ENCODE data around the gene ZBTB1. TPM values are rescaled to one million over a fixed set of nuclear protein-coding genes. Genes with fewer than 3 reads are reported as not detected.

Gene ZBTB1
- total RNA-seq, 2 donors from 2014 or later = 109 to 137 TPM

DNA sequence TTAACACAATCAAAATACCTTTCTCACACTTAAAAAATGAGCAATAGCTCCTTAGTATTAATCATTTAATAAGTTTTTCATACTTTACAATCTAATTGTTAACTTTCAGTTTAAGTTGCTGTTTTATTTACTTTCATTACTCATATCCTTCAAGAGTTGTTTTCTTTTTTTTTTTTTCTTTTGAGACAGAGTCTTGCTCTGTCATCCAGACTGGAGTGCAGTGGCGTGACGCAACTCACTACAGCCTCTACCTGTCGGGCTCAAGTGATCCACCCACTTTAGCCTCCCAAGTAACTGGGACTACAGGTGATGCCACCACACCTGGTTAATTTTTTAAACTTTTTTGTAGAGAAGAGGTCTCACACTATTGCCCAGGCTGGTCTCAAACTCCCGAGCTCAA, 16.1 kb downstream of the ZBTB1 start:
- Mint-ChIP-seq H3K4me1 (peaks cover 17% of the 10 kb centered on the region), H3K36me3 (ENCODE audit: low read depth) (no peaks in the 10 kb centered on the region), H3K27me3 (no peaks in the 10 kb centered on the region), H3K27ac (peak overlapping the region; percentile 72), H3K4me3 (no peak overlapping the region)
- H3K9me3 ChIP-seq (ENCODE audit: control insufficient read depth, low read length, poor library complexity, severe bottlenecking) = no peaks in the 10 kb centered on the region
- no peak for DNase-seq
- ATAC-seq = no peak

DNA sequence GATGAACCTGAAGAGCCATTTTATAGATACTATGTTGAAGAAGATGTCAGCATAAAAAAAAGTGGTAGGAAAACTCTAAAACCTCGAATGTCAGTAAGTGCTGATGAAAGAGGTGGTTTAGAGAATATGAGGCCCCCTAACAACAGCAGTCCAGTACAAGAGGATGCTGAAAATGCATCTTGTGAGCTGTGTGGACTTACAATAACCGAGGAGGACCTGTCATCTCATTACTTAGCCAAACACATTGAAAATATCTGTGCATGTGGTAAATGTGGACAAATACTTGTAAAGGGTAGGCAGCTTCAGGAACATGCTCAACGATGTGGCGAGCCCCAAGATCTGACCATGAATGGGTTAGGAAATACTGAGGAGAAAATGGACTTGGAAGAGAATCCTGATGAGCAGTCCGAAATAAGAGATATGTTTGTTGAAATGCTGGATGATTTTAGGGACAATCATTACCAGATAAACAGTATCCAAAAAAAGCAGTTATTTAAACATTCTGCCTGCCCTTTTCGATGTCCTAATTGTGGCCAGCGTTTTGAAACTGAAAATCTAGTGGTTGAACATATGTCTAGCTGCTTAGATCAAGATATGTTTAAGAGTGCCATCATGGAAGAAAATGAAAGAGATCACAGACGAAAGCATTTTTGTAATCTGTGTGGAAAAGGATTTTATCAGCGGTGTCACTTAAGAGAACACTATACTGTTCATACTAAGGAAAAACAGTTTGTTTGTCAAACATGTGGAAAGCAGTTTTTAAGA, 18.2 kb downstream of the ZBTB1 start:
- ATAC-seq = peak; percentile 35
- no peaks in the 10 kb centered on the region for H3K36me3 Mint-ChIP-seq (ENCODE audit: low read depth)
- no peaks in the 10 kb centered on the region for H3K27me3 Mint-ChIP-seq
- H3K4me1 Mint-ChIP-seq = peaks cover 7% of the 10 kb centered on the region
- no peaks in the 10 kb centered on the region for H3K9me3 ChIP-seq (ENCODE audit: control insufficient read depth, low read length, poor library complexity, severe bottlenecking)
- DNase-seq = no peak
- no peak overlapping the region for H3K4me3 Mint-ChIP-seq
- no peak overlapping the region for H3K27ac Mint-ChIP-seq

DNA sequence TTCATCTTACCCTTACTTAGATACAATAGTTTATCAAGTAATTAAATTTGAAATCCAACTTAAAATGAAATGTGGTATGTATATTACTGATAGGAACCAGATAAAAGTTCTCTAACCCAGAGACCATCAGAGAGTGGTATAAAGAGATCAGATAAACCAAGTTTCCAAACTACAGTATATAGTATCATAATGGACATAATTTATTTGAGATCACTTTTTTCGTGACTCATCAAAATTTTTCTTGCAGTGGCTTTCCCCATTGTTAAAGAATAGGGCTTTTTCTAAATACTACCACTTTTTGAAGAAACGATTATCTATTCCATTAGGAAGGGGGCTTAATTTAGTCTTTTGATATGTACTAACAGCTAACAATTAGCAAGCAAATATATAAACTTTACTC, 20.8 kb downstream of the ZBTB1 start:
- no peak for ATAC-seq
- H3K36me3 Mint-ChIP-seq (ENCODE audit: low read depth) = no peaks in the 10 kb centered on the region

DNA sequence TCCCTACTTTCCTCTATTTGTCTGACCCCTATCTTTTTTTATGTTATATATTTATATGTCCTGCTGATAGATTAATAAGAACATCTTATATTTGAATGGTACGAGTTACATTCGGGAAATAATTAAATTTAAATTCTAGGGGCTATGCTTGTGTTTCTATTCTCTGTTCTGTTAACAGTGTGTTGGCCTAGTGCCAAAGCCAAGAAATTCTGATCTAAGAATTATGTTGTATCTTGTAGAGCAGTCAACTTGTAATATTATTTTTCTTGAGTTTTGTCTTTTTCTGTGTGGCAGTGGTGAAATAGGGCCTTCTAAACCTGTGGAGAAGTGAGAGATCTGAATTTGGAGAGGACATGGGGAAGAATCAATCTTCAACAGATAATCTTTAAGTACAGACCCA, 27.0 kb downstream of the ZBTB1 start:
- Mint-ChIP-seq H3K36me3 (ENCODE audit: low read depth) (no peaks in the 10 kb centered on the region), H3K27me3 (no peaks in the 10 kb centered on the region), H3K4me3 (no peak overlapping the region), H3K27ac (peak overlapping the region; percentile 49), H3K4me1 (peaks cover 8% of the 10 kb centered on the region)
- ATAC-seq (no peak), DNase-seq (no peak)
- no peaks in the 10 kb centered on the region for H3K9me3 ChIP-seq (ENCODE audit: control insufficient read depth, low read length, poor library complexity, severe bottlenecking)

More for the DNA sequence above, 20.8 kb downstream of the ZBTB1 start:
- Mint-ChIP-seq H3K4me3 (no peak overlapping the region), H3K27ac (peak overlapping the region; percentile 41), H3K27me3 (no peaks in the 10 kb centered on the region), H3K4me1 (peaks cover 8% of the 10 kb centered on the region)
- H3K9me3 ChIP-seq (ENCODE audit: control insufficient read depth, low read length, poor library complexity, severe bottlenecking) = no peaks in the 10 kb centered on the region
- no peak for DNase-seq

DNA sequence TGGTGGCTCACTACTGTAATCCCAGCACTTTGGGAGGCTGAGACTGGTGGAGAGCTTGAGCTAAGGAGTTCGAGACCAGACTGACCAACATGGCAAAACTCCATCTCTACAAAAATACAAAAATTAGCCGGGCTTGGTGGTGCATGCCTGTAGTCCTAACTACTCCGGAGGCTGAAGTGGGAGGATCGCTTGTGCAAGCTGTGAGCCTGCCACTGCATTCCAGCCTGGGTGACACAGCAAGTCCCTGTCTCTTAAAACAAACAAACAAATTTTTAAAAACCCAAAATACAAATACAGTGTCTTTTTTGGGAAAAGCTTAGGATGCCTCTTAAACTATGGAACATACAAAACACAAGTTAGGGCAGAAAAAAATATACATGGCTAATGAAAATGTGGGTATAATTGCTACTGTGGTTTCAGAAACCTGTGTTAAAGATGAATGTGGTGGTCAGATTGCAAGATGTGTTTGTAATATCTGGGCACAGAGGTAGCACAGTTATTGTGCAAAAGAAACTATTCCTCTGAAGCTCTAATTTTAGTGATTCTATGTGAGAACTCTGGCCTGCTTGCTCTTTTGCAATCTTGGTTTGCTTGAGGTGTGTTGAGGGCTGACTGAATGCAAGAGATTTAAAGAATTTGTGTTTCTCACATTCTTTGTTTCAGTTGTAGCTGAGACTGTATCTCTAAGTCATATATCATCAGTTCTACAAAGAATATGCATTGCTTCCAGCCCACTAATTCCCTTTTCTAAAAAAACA, 32.1 kb downstream of the ZBTB1 start:
- H3K4me3 Mint-ChIP-seq = peak overlapping the region; percentile 19
- no peaks in the 10 kb centered on the region for H3K27me3 Mint-ChIP-seq
- ATAC-seq = no peak
- H3K36me3 Mint-ChIP-seq (ENCODE audit: low read depth) = peaks cover 8% of the 10 kb centered on the region
- no peak for DNase-seq
- H3K4me1 Mint-ChIP-seq = peaks cover 18% of the 10 kb centered on the region
- H3K9me3 ChIP-seq (ENCODE audit: control insufficient read depth, low read length, poor library complexity, severe bottlenecking) = no peaks in the 10 kb centered on the region
- H3K27ac Mint-ChIP-seq = no peak overlapping the region

DNA sequence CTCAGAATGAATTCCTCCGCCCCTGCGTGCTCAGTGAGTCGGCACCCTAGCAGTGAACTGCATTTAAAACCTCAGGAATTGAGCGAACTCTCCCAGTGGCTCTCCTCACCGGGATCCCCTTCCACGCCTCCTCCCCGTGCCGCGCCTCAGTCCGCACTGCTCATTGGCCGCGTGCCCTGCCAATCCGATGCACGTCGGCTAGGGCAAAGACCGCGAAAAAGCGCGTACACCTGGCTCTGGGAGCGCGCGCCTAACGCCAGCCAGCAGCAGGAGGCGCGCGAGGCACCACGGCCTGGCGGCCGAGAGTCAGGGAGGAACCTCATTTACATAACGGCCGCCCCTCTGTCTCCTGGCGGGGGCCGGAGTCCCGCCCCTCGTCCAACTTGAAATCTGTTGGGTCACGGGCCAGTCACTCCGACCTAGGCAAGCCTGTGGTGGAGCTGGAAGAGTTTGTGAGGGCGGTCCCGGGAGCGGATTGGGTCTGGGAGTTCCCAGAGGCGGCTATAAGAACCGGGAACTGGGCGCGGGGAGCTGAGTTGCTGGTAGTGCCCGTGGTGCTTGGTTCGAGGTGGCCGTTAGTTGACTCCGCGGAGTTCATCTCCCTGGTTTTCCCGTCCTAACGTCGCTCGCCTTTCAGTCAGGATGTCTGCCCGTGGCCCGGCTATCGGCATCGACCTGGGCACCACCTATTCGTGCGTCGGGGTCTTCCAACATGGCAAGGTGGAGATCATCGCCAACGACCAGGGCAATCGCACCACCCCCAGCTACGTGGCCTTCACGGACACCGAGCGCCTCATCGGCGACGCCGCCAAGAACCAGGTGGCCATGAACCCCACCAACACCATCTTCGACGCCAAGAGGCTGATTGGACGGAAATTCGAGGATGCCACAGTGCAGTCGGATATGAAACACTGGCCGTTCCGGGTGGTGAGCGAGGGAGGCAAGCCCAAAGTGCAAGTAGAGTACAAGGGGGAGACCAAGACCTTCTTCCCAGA, 35.9 kb downstream of the ZBTB1 start, which contains the start of gene HSPA2:
HSPA2 (plus strand) TSS at position 534 of the 995 bp plus-strand sequence; CDS start at position 643, 109 bp downstream.
- DNase-seq = peak; percentile 88 to 92 (median 90)
- Mint-ChIP-seq H3K4me3 (peak within 1 kb of the TSS; percentile 97), H3K27ac (peak within 1 kb of the TSS; percentile 87), H3K4me1 (peaks cover 22% of the 10 kb centered on the region), H3K36me3 (ENCODE audit: low read depth) (peaks cover 8% of the 10 kb centered on the region), H3K27me3 (no peaks in the 10 kb centered on the region)
- no peaks in the 10 kb centered on the region for H3K9me3 ChIP-seq (ENCODE audit: control insufficient read depth, low read length, poor library complexity, severe bottlenecking)
- ATAC-seq = peak; percentile 92

DNA sequence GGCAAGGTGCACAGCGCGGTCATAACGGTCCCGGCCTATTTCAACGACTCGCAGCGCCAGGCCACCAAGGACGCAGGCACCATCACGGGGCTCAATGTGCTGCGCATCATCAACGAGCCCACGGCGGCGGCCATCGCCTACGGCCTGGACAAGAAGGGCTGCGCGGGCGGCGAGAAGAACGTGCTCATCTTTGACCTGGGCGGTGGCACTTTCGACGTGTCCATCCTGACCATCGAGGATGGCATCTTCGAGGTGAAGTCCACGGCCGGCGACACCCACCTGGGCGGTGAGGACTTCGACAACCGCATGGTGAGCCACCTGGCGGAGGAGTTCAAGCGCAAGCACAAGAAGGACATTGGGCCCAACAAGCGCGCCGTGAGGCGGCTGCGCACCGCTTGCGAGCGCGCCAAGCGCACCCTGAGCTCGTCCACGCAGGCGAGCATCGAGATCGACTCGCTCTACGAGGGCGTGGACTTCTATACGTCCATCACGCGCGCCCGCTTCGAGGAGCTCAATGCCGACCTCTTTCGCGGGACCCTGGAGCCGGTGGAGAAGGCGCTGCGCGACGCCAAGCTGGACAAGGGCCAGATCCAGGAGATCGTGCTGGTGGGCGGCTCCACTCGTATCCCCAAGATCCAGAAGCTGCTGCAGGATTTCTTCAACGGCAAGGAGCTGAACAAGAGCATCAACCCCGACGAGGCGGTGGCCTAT, 36.8 kb downstream of the ZBTB1 start:
- Mint-ChIP-seq H3K27ac (no peak overlapping the region), H3K27me3 (no peaks in the 10 kb centered on the region), H3K4me1 (peaks cover 22% of the 10 kb centered on the region), H3K36me3 (ENCODE audit: low read depth) (peaks cover 8% of the 10 kb centered on the region), H3K4me3 (peak overlapping the region; percentile 89)
- DNase-seq (peak in 2 of 3 donors; percentile 14 to 16), ATAC-seq (no peak)
- H3K9me3 ChIP-seq (ENCODE audit: control insufficient read depth, low read length, poor library complexity, severe bottlenecking) = no peaks in the 10 kb centered on the region

DNA sequence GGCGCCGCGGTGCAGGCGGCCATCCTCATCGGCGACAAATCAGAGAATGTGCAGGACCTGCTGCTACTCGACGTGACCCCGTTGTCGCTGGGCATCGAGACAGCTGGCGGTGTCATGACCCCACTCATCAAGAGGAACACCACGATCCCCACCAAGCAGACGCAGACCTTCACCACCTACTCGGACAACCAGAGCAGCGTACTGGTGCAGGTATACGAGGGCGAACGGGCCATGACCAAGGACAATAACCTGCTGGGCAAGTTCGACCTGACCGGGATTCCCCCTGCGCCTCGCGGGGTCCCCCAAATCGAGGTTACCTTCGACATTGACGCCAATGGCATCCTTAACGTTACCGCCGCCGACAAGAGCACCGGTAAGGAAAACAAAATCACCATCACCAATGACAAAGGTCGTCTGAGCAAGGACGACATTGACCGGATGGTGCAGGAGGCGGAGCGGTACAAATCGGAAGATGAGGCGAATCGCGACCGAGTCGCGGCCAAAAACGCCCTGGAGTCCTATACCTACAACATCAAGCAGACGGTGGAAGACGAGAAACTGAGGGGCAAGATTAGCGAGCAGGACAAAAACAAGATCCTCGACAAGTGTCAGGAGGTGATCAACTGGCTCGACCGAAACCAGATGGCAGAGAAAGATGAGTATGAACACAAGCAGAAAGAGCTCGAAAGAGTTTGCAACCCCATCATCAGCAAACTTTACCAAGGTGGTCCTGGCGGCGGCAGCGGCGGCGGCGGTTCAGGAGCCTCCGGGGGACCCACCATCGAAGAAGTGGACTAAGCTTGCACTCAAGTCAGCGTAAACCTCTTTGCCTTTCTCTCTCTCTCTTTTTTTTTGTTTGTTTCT, 37.6 kb downstream of the ZBTB1 start:
- ATAC-seq = no peak
- Mint-ChIP-seq H3K27me3 (no peaks in the 10 kb centered on the region), H3K4me1 (peaks cover 22% of the 10 kb centered on the region), H3K36me3 (ENCODE audit: low read depth) (peaks cover 8% of the 10 kb centered on the region), H3K27ac (no peak overlapping the region), H3K4me3 (peak overlapping the region; percentile 89)
- H3K9me3 ChIP-seq (ENCODE audit: control insufficient read depth, low read length, poor library complexity, severe bottlenecking) = no peaks in the 10 kb centered on the region
- DNase-seq = no peak

DNA sequence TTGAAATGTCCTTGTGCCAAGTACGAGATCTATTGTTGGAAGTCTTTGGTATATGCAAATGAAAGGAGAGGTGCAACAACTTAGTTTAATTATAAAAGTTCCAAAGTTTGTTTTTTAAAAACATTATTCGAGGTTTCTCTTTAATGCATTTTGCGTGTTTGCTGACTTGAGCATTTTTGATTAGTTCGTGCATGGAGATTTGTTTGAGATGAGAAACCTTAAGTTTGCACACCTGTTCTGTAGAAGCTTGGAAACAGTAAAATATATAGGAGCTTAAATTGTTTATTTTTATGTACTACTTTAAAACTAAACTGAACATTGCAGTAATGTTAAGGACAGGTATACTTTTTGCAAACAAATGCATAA, 38.2 kb downstream of the ZBTB1 start:
- no peaks in the 10 kb centered on the region for H3K9me3 ChIP-seq (ENCODE audit: control insufficient read depth, low read length, poor library complexity, severe bottlenecking)
- DNase-seq (no peak), ATAC-seq (no peak)
- peaks cover 22% of the 10 kb centered on the region for H3K4me1 Mint-ChIP-seq
- no peaks in the 10 kb centered on the region for H3K27me3 Mint-ChIP-seq
- peaks cover 8% of the 10 kb centered on the region for H3K36me3 Mint-ChIP-seq (ENCODE audit: low read depth)
- H3K4me3 Mint-ChIP-seq = no peak overlapping the region
- no peak overlapping the region for H3K27ac Mint-ChIP-seq

DNA sequence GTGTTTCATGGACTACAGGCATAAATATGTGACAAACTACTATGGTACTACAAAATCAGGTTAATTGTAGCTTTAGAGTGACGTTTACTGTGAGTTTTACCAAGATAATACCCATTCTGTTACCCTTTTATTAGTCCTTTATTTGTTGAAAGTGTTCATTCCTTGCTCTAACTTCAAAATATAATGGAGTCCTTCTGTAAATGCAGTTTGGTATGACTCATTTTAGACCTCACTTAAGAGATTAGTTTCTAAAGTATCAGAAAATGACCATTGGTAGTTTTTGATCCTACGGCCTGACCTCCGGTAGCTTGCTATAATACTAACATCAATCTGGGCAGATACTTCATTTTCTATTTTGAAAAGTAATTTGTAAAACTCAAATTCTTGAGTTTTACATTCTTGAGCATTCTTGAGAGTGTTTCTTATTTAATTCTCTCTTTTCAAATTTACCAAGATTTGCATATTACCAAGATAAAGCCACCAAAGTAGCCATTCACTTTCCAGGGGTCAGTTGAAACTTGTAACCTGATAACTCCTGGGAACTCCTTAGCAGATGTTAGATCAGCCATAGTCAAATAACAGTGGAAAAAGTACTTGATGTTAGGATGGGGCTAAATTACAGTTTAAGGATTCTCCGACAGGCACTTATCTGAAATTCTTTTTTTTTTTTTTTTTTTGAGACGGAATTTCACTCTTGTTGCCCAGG, 40.2 kb downstream of the ZBTB1 start:
- no peak overlapping the region for H3K4me3 Mint-ChIP-seq
- H3K4me1 Mint-ChIP-seq = peaks cover 18% of the 10 kb centered on the region
- DNase-seq (no peak), ATAC-seq (no peak)
- H3K27ac Mint-ChIP-seq = no peak overlapping the region
- H3K9me3 ChIP-seq (ENCODE audit: control insufficient read depth, low read length, poor library complexity, severe bottlenecking) = no peaks in the 10 kb centered on the region
- H3K36me3 Mint-ChIP-seq (ENCODE audit: low read depth) = peaks cover 4% of the 10 kb centered on the region
- H3K27me3 Mint-ChIP-seq = no peaks in the 10 kb centered on the region

DNA sequence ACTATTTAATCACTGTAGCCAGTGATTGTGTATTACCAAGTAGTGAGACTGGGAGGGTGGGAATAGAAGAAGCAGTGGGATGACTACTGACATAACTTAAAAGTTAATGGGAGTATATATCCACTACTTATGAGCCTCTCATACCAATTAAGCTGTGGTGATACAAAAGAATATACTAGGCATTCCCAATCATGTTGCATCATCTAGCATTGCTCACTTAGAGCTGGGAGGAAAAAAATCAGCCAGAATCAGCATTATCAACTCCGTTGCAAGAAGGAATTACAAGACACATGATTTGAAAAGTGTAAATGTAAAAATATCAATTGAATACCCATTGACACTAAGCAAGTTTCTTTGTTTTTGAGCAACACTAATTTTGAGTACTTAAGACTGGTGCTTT, 44.4 kb downstream of the ZBTB1 start:
- Mint-ChIP-seq H3K36me3 (ENCODE audit: low read depth) (no peaks in the 10 kb centered on the region), H3K27me3 (peaks cover 6% of the 10 kb centered on the region), H3K27ac (no peak overlapping the region), H3K4me3 (peak overlapping the region; percentile 66), H3K4me1 (peaks cover 17% of the 10 kb centered on the region)
- H3K9me3 ChIP-seq (ENCODE audit: control insufficient read depth, low read length, poor library complexity, severe bottlenecking) = no peaks in the 10 kb centered on the region
- DNase-seq (no peak), ATAC-seq (no peak)
